ENCODE results near the gene VANGL1.

VANGL1 gene

DNA sequence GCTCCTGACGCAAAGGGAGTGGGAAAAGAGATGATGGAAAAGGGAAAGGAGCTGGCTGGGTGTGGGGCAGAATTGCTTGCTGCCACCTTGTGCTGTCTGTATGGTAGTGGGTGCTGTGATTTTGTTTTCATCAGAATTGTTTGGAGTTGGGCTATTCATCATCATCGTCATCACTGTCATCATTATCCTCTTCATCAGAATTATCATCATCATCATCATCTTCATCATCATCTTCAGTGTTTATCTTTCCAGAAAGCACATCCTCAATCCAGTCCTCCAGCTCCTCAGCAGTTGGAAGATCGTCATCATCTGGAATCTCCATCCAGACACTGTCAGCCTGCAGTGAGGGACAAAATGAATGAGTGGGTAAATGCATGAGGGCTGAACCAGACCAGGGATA lies 59.3 kb downstream of the VANGL1 start:
- Mint-ChIP-seq H3K4me1 (no peaks in the 10 kb centered on the region), H3K9me3 (no peaks in the 10 kb centered on the region), H3K27ac (no peak overlapping the region), H3K27me3 (peaks cover 2% of the 10 kb centered on the region), H3K36me3 (no peaks in the 10 kb centered on the region), H3K4me3 (no peak overlapping the region)

- Mint-ChIP-seq H3K9me3 (no peaks in the 10 kb centered on the region), H3K36me3 (no peaks in the 10 kb centered on the region), H3K4me3 (no peak overlapping the region), H3K27ac (no peak overlapping the region), H3K4me1 (no peaks in the 10 kb centered on the region), H3K27me3 (peaks cover 5% of the 10 kb centered on the region)
Measured at GRCh38 chr1:115702959-115703358, 61.2 kb downstream of the VANGL1 start.

- Mint-ChIP-seq H3K4me1 (no peaks in the 10 kb centered on the region), H3K9me3 (no peaks in the 10 kb centered on the region), H3K36me3 (no peaks in the 10 kb centered on the region), H3K27me3 (peaks cover 5% of the 10 kb centered on the region), H3K27ac (no peak overlapping the region), H3K4me3 (no peak overlapping the region)
Measured at GRCh38 chr1:115705085-115705951, 63.5 kb downstream of the VANGL1 start.

DNA sequence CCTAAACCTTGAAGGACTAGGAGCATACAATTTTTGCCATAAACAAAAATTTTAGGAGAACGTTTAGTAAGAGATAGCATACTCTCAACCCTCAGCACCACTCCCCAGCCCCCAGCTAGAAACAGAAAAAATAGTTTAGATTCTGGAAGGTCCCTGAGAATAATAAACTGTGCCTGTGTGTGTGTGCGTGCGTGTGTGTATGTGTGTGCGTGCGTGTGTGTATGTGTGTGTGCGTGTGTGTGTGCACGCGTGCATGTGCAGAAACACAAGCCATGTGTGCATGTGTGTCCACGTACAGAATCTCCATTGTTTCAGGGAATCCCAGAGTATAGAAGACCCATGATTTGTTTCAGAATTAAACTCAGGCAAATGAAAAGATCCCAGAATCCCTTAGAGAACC lies 64.2 kb downstream of the VANGL1 start:
- Mint-ChIP-seq H3K27me3 (peaks cover 5% of the 10 kb centered on the region), H3K36me3 (no peaks in the 10 kb centered on the region), H3K9me3 (no peaks in the 10 kb centered on the region), H3K4me3 (no peak overlapping the region), H3K4me1 (no peaks in the 10 kb centered on the region), H3K27ac (no peak overlapping the region)

DNA sequence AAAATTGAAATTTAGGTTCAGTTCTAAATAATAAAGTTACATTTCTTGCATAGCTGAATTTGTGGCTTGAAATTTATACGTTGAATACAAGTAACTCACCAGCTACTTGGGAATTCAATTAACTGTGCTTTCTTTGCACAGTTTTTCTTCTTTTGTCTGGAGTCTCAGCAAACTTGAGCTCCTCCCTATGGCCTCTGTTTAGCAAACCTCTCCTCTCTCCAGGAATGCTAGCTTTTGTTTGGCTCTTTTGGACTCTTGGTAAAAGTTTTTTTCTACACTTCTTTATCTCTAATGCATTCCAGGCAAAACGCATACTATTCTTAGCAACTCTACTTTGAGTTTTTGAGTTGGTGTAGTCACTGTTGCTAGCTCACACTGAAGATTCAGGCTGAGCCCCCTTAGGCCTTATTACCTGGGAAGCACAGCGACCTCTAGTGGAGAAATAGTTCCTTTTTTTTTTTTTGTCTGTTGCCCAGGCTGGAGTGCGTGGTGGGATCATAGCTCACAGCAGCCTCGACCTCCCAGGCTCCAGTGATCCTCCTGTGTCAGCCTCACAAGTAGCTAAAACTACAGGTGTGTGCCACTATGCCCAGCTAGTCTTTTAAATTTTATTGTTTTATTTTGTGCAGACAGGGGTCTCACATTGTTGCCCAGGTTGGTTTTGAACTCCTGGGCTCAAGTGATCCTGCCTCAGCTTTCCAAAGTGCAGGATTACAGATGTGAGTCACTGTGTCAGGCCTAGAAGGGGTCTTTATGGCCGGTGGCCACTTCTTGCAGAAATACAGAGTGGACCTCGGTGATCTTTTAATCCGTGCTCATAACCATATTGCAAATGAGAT lies 65.0 kb downstream of the VANGL1 start:
- no peak overlapping the region for H3K27ac Mint-ChIP-seq
- H3K4me1 Mint-ChIP-seq: no peaks in the 10 kb centered on the region
- no peaks in the 10 kb centered on the region for H3K36me3 Mint-ChIP-seq
- no peaks in the 10 kb centered on the region for H3K9me3 Mint-ChIP-seq
- H3K4me3 Mint-ChIP-seq: no peak overlapping the region
- peaks cover 5% of the 10 kb centered on the region for H3K27me3 Mint-ChIP-seq

DNA sequence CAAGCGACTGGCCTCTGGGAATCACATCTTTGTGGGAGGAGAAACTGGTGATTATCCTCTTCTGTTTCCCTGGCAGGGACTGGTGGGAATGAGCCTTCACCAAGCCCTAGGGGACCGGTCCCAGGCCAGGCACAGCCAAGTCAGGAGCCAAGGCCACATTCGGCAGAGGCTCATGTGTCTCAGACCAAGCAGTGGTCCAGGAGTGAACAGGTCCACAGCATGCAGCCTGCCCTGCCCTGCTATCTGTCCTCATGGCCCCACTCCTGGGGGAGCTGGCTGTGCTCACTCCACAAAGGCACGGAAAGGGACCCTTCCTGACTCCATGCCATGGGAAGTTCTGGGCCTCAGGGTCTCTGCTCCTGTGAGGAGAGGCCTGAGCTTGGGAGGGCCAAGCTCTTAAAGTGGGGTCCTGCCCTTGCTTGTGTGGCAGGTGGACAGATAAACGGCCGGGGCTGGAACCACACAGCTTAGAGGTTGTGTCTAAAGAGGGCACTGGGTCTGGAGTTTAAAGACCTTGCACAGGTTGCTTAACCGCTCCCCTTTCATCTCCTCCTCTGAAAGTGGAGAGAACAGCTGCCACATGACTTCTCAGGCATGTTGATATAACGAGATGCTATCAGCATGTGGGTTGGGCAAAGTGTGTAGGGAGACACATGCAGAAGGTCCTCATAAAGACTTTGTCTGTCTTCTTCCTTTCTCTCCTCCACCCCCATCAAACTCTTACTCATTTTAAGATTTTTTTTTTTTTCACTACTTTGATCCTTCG lies 69.3 kb downstream of the VANGL1 start:
- H3K27me3 Mint-ChIP-seq: peaks cover 5% of the 10 kb centered on the region
- no peaks in the 10 kb centered on the region for H3K9me3 Mint-ChIP-seq
- H3K27ac Mint-ChIP-seq: no peak overlapping the region
- no peaks in the 10 kb centered on the region for H3K4me1 Mint-ChIP-seq
- no peaks in the 10 kb centered on the region for H3K36me3 Mint-ChIP-seq
- no peak overlapping the region for H3K4me3 Mint-ChIP-seq

GRCh38 chr1:115712911-115713609 lies 71.3 kb downstream of the VANGL1 start:
- Mint-ChIP-seq H3K9me3 (no peaks in the 10 kb centered on the region), H3K27me3 (peaks cover 7% of the 10 kb centered on the region), H3K4me3 (no peak overlapping the region), H3K4me1 (no peaks in the 10 kb centered on the region), H3K36me3 (no peaks in the 10 kb centered on the region), H3K27ac (no peak overlapping the region)

DNA sequence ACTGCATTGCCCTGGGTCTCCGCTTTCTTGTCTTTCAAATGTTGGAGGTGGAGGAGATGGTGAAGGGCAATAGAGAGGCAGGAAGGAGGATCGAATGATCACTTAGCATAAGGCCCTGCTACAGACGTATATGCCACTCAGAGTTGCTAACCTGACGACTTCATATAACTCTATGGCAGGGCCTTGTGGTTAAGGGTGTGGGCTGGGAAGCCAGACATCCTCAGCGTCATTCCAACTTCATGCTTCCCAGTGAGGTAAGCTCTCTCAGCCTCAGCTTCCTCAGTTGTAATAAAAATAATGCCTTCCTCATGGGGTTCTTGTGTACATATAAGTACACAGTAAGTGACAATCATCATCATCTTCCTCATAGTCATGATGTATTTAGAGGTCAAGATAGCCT lies 72.1 kb downstream of the VANGL1 start:
- Mint-ChIP-seq H3K36me3 (no peaks in the 10 kb centered on the region), H3K27ac (no peak overlapping the region), H3K27me3 (peaks cover 7% of the 10 kb centered on the region), H3K4me1 (no peaks in the 10 kb centered on the region), H3K4me3 (no peak overlapping the region), H3K9me3 (no peaks in the 10 kb centered on the region)

DNA sequence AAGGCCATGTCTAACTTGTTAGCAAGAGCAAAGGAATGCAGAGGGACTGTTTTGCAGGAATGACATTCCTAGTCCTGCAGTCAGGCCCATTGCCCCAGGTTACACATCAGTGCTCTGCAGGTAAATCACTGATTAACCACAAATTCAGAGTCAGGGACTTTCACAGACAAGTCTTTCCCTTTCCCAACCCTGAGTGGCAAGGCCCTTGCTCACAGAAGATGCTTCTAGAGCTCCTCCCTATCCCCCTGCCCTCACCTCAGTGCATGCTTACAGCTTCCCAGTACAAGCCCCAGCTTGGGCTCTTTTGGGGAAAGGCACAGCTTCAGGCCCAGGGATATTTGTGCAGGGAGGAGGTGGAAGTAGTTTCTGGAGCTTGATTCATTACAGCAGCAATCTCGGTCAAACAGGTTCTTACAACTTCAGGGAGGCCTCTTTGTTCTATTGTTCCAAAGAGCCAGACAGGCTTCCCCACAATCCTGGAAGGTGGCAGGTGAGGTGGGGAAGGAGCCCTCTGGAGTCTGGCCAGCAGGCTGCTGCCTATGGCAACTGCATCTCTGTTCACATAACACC lies 72.9 kb downstream of the VANGL1 start:
- Mint-ChIP-seq H3K27ac (no peak overlapping the region), H3K9me3 (no peaks in the 10 kb centered on the region)

GRCh38 chr1:115717541-115717940 lies 75.8 kb downstream of the VANGL1 start:
- H3K27me3 Mint-ChIP-seq: peaks cover 5% of the 10 kb centered on the region

More for the DNA sequence above, 72.9 kb downstream of the VANGL1 start:
- peaks cover 7% of the 10 kb centered on the region for H3K27me3 Mint-ChIP-seq
- H3K4me3 Mint-ChIP-seq: no peak overlapping the region
- H3K4me1 Mint-ChIP-seq: no peaks in the 10 kb centered on the region
- no peaks in the 10 kb centered on the region for H3K36me3 Mint-ChIP-seq

DNA sequence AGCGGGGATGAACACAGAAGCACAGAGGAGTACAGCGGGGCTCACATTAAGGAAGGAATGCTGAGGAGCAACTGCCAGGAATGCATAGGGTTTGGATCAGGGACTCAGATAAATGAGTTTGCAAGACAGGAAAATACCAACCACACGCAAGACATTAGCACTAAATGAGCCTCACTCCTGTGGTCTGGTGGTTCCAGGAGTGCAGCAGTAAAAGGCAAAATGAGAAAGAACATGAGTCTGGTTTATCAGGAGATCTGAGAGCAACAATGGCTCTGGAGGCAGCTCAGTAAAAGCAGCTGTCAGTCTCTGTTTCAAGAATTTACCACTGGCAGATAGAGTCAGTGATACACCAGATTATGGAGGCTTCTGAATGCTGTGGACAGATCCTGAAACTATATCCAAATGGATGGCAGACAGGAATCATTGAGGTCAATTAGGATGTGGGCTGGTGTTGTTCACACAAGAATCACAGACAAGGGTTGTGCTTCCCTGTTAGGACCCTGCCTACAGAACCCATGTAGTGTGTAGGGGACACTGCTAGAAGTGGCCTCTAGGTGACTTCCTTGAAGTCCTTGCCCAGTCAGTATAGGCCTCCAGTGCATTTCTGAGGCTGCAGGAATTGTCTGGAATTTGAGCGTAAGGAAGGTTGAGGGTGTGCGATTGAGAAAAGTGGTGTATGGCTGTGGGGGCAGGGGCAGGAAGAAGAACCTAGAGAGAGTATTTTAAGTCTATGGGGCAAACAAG lies 76.4 kb downstream of the VANGL1 start:
- Mint-ChIP-seq H3K9me3 (no peaks in the 10 kb centered on the region), H3K36me3 (no peaks in the 10 kb centered on the region), H3K27ac (peak overlapping the region; percentile 37), H3K4me3 (no peak overlapping the region), H3K27me3 (peaks cover 5% of the 10 kb centered on the region), H3K4me1 (no peaks in the 10 kb centered on the region)

More at GRCh38 chr1:115717541-115717940, 75.8 kb downstream of the VANGL1 start:
- no peak overlapping the region for H3K4me3 Mint-ChIP-seq
- H3K27ac Mint-ChIP-seq: peak overlapping the region; percentile 37
- no peaks in the 10 kb centered on the region for H3K36me3 Mint-ChIP-seq
- H3K9me3 Mint-ChIP-seq: no peaks in the 10 kb centered on the region
- H3K4me1 Mint-ChIP-seq: no peaks in the 10 kb centered on the region

- Mint-ChIP-seq H3K4me1 (no peaks in the 10 kb centered on the region), H3K4me3 (no peak overlapping the region), H3K27me3 (peaks cover 6% of the 10 kb centered on the region), H3K9me3 (no peaks in the 10 kb centered on the region), H3K36me3 (no peaks in the 10 kb centered on the region), H3K27ac (no peak overlapping the region)
Measured at GRCh38 chr1:115719285-115719684, 77.5 kb downstream of the VANGL1 start.

GRCh38 chr1:115722221-115722620 lies 80.5 kb downstream of the VANGL1 start:
- Mint-ChIP-seq H3K27ac (no peak overlapping the region), H3K4me1 (no peaks in the 10 kb centered on the region), H3K9me3 (no peaks in the 10 kb centered on the region)

DNA sequence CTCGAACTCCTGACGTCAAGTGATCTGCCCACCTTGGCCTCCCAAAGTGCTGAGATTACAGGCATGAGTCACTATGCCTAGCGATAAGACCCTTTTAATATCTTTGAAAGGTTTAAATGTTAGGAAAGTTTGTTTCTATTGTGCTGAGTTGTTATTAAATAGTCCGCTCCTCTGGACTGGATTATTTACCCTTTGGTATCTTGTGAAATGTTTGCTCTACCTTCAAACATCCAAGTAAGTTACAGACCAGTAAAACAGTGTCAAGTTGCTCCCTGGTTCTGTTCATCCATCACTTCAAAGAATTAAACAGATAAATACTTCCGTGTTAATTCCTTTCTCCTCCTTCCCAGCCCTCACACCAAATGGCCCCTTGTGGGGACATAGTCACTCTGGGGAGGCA lies 82.0 kb downstream of the VANGL1 start:
- no peak overlapping the region for H3K27ac Mint-ChIP-seq

More at GRCh38 chr1:115722221-115722620, 80.5 kb downstream of the VANGL1 start:
- Mint-ChIP-seq H3K4me3 (no peak overlapping the region), H3K27me3 (peaks cover 5% of the 10 kb centered on the region), H3K36me3 (no peaks in the 10 kb centered on the region)

More for the DNA sequence above, 82.0 kb downstream of the VANGL1 start:
- H3K36me3 Mint-ChIP-seq: no peaks in the 10 kb centered on the region
- H3K4me1 Mint-ChIP-seq: no peaks in the 10 kb centered on the region
- H3K27me3 Mint-ChIP-seq: peaks cover 2% of the 10 kb centered on the region
- no peak overlapping the region for H3K4me3 Mint-ChIP-seq
- no peaks in the 10 kb centered on the region for H3K9me3 Mint-ChIP-seq

Data from activated naive CD4-positive, alpha-beta T cell treated with anti-CD3 and anti-CD28 coated beads, Interleukin-2, amount 50 U/mL, for 24 hours (primary cell).